Measurements from ENCODE around the gene TMEM120B. TPM values are rescaled to one million over a fixed set of nuclear protein-coding genes. Genes with fewer than 3 reads are reported as not detected.
"Not testable (repeated sequence)": the region's sequence is repeated elsewhere in the genome, so short reads cannot be mapped to it uniquely, and the experiment has no call there.

TMEM120B gene
- 12.6 TPM for total RNA-seq
- long read RNA-seq, full-length matches to known transcripts, result 4 of 11 reads
- long read RNA-seq, partial matches to known transcripts, result 3 of 11 reads
- long read RNA-seq, other reads (novel, unspliced or antisense), result 4 of 11 reads

- DNase-seq (ENCODE audit: low spot score), result peak; percentile 95
Measured at GRCh38 chr12:121712461-121713256, at the start of gene TMEM120B. Gene TMEM120B, plus strand, starts transcription at chr12:121712752. Its CDS starts 144 bp downstream, at chr12:121712896.

GRCh38 chr12:121663610-121663929, 49.0 kb upstream of the TMEM120B start:
- DNase-seq (ENCODE audit: low spot score), result no peak

- not testable (repeated sequence) for DNase-seq (ENCODE audit: low spot score)
Measured at GRCh38 chr12:121666829-121667228, 45.7 kb upstream of the TMEM120B start.

GRCh38 chr12:121668750-121669520, 43.6 kb upstream of the TMEM120B start:
- DNase-seq (ENCODE audit: low spot score), result no peak

- DNase-seq (ENCODE audit: low spot score), result no peak
Measured at GRCh38 chr12:121669521-121669900, 43.0 kb upstream of the TMEM120B start, which contains the start of gene MORN3. Gene MORN3, minus strand, starts transcription at chr12:121669654. Its CDS starts 171 bp downstream, at chr12:121669483.

GRCh38 chr12:121673013-121673511, 39.5 kb upstream of the TMEM120B start:
- DNase-seq (ENCODE audit: low spot score), result no peak

GRCh38 chr12:121676190-121676589, 36.4 kb upstream of the TMEM120B start:
- no peak for DNase-seq (ENCODE audit: low spot score)

- DNase-seq (ENCODE audit: low spot score), result no peak
Measured at GRCh38 chr12:121678305-121678704, 34.2 kb upstream of the TMEM120B start.

GRCh38 chr12:121678716-121679300, 33.7 kb upstream of the TMEM120B start:
- no peak for DNase-seq (ENCODE audit: low spot score)

GRCh38 chr12:121679661-121680197, 32.8 kb upstream of the TMEM120B start:
- not testable (repeated sequence) for DNase-seq (ENCODE audit: low spot score)

- no peak for DNase-seq (ENCODE audit: low spot score)
Measured at GRCh38 chr12:121688966-121689365, 23.6 kb upstream of the TMEM120B start.

GRCh38 chr12:121689430-121689829, 23.1 kb upstream of the TMEM120B start:
- DNase-seq (ENCODE audit: low spot score), result no peak

GRCh38 chr12:121692744-121693143, 19.8 kb upstream of the TMEM120B start:
- DNase-seq (ENCODE audit: low spot score), result not testable (repeated sequence)

GRCh38 chr12:121693155-121693687, 19.3 kb upstream of the TMEM120B start:
- DNase-seq (ENCODE audit: low spot score), result no peak

- DNase-seq (ENCODE audit: low spot score), result no peak
Measured at GRCh38 chr12:121697093-121697698, 15.4 kb upstream of the TMEM120B start.

GRCh38 chr12:121697861-121698260, 14.7 kb upstream of the TMEM120B start:
- not testable (repeated sequence) for DNase-seq (ENCODE audit: low spot score)

GRCh38 chr12:121701667-121702277, 10.8 kb upstream of the TMEM120B start:
- DNase-seq (ENCODE audit: low spot score), result no peak

- DNase-seq (ENCODE audit: low spot score), result no peak
Measured at GRCh38 chr12:121702944-121703343, 9.6 kb upstream of the TMEM120B start.

- DNase-seq (ENCODE audit: low spot score), result no peak
Measured at GRCh38 chr12:121705514-121705913, 7.0 kb upstream of the TMEM120B start.
